Smooth muscle cell (in vitro differentiated cells): ENCODE results near the gene GBA3. TPM values are rescaled to one million over a fixed set of nuclear protein-coding genes. Genes with fewer than 3 reads are reported as not detected.

Experiments
- DNase-seq: peaks from one replicate; lab custom pipeline; 2025; ENCODE audit not compliant: unreplicated experiment; lab: John Stamatoyannopoulos, UW
- H2AFZ ChIP-seq: fragments of 200-600 bp; sonication (generic); 2 replicates; pipeline ENCODE4 v1.6.0; 2016; ENCODE audit warnings: antibody characterized with exemption, low read depth, mild to moderate bottlenecking
- H3F3A ChIP-seq: fragments of 200-600 bp; sonication (generic); 2 replicates; pipeline ENCODE4 v1.6.0; 2017; ENCODE audit warnings: antibody characterized with exemption, low read depth
- H3K27ac ChIP-seq: fragments of 200-600 bp; sonication (generic); 2 replicates; pipeline ENCODE4 v1.5.1; 2016; ENCODE audit warnings: low read depth, mild to moderate bottlenecking
- H3K27me3 ChIP-seq: fragments of 200-600 bp; sonication (generic); 2 replicates; pipeline ENCODE4 v1.6.1; 2016; ENCODE audit warnings: low read depth, mild to moderate bottlenecking
- H3K36me3 ChIP-seq: fragments of 200-600 bp; sonication (generic); 2 replicates; pipeline ENCODE4 v1.5.1; 2016; ENCODE audit warnings: low read depth
- H3K4me1 ChIP-seq: fragments of 200-600 bp; sonication (generic); 2 replicates; pipeline ENCODE4 v1.5.1; 2016; ENCODE audit warnings: low read depth
- H3K4me2 ChIP-seq: fragments of 200-600 bp; sonication (generic); 2 replicates; pipeline ENCODE4 v1.6.0; 2016; ENCODE audit warnings: mild to moderate bottlenecking
- H3K4me3 ChIP-seq: fragments of 200-600 bp; sonication (generic); 2 replicates; pipeline ENCODE4 v1.5.1; 2016; ENCODE audit warnings: mild to moderate bottlenecking
- H3K79me2 ChIP-seq: fragments of 200-600 bp; sonication (generic); 2 replicates; pipeline ENCODE4 v1.6.0; 2016; ENCODE audit warnings: low read depth, mild to moderate bottlenecking
- H3K9ac ChIP-seq: fragments of 200-600 bp; sonication (generic); 2 replicates; pipeline ENCODE4 v1.6.0; 2016; ENCODE audit warnings: low read depth
- H3K9me3 ChIP-seq: fragments of 200-600 bp; sonication (generic); replicated peaks from 2 replicates; pipeline ENCODE4 v1.5.1; 2016; ENCODE audit warnings: low read depth
- H4K20me1 ChIP-seq: fragments of 200-600 bp; sonication (generic); 2 replicates; pipeline ENCODE4 v1.6.0; 2016; ENCODE audit warnings: low read depth
- WGBS: methylation state at CpG from one replicate; pipeline ENCODE4 v1.1.7; 2016; ENCODE audit warnings: low lambda C conversion rate; 5-methylcytosine and 5-hydroxymethylcytosine counted together
- polyA plus RNA-seq: library from polyadenylated mRNA; unstranded; fragments of >200 nt; fragmentation: Nextera tagmentation; extraction: Ambion mirVana; gene quantifications from 2 replicates; pipeline ENCODE4 v1.2.1, GENCODE V29; 2016
- total RNA-seq: library from RNA; depleted of rRNA; stranded (reverse); fragments of >200 nt; gene quantifications from 2 replicates; pipeline ENCODE4 v1.2.3, GENCODE V29; 2014
- TF ChIP-seq, protein P1 (sequence below): fragments of 200-600 bp; sonication (generic); IDR thresholded peaks from 2 replicates; pipeline ENCODE4 v1.5.1; 2017; ENCODE audit warnings: borderline replicate concordance, mild to moderate bottlenecking, antibody characterized with exemption; ENCODE audit not compliant: insufficient read depth, poor library complexity, severe bottlenecking

The GBA3 gene
- total and polyA plus RNA-seq, 2 experiments from 2014 or later: not detected

DNA sequence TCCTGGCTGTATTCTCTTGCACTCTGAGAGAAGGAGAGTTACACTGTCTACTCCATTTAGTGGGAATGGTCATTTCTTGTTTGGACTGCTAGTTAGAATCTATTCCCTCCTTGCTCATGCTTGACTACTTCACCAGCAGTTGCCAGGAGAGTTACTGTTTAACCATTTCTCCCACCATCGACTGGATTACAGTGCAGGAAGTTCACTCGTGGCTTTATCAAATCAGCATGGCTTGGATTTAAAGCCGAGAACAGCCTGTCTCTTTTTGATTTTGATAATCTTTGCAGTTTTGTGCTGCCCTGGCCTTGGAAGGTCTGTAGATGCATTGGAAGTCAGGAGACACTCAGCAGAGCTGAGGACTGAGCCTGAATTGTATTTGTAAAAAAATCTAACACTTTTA is 3.2 kb downstream of the GBA3 start:
- Histone ChIP-seq H3K36me3 (no peaks in the 10 kb centered on the region), H3K27ac (no peak overlapping the region), H3K4me3 (no peak overlapping the region), H3F3A (no peaks in the 10 kb centered on the region), H3K79me2 (no peaks in the 10 kb centered on the region), H2AFZ (no peak overlapping the region), H3K4me1 (no peaks in the 10 kb centered on the region), H3K9me3 (no peaks in the 10 kb centered on the region), H3K4me2 (no peak overlapping the region), H3K9ac (no peak overlapping the region), H4K20me1 (no peaks in the 10 kb centered on the region), H3K27me3 (peaks cover 42% of the 10 kb centered on the region)
- WGBS: 48% methylated on average over 3 of the region's 3 CpGs
- no peak for DNase-seq
- TF ChIP-seq, protein P1, sequence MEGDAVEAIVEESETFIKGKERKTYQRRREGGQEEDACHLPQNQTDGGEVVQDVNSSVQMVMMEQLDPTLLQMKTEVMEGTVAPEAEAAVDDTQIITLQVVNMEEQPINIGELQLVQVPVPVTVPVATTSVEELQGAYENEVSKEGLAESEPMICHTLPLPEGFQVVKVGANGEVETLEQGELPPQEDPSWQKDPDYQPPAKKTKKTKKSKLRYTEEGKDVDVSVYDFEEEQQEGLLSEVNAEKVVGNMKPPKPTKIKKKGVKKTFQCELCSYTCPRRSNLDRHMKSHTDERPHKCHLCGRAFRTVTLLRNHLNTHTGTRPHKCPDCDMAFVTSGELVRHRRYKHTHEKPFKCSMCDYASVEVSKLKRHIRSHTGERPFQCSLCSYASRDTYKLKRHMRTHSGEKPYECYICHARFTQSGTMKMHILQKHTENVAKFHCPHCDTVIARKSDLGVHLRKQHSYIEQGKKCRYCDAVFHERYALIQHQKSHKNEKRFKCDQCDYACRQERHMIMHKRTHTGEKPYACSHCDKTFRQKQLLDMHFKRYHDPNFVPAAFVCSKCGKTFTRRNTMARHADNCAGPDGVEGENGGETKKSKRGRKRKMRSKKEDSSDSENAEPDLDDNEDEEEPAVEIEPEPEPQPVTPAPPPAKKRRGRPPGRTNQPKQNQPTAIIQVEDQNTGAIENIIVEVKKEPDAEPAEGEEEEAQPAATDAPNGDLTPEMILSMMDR: no peak

DNA sequence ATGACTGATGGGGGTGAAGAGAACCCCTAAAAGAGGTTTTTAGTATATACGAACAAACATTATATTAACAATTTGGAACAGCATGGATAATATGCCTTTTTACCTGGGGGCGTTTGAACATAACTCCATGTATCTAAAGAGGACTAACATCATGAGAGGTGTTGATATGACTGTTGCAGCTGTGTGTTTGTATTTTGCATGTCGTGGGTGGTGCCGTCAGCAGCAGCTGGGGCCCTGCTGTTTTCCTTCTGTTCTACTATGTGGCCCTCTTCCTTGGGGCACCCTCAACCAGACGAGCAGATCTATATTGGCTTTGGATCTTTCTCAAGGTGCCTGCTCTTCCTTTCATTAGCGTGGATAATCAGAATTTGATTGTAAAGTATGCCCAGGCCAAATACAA is 11.2 kb downstream of the GBA3 start:
- Histone ChIP-seq H3K79me2 (no peaks in the 10 kb centered on the region), H3K36me3 (no peaks in the 10 kb centered on the region), H2AFZ (no peak overlapping the region), H3K9ac (no peak overlapping the region), H3K9me3 (no peaks in the 10 kb centered on the region), H3K4me1 (no peaks in the 10 kb centered on the region), H3K27ac (no peak overlapping the region), H3K4me3 (no peak overlapping the region), H3K27me3 (peaks cover 11% of the 10 kb centered on the region), H4K20me1 (no peaks in the 10 kb centered on the region), H3K4me2 (no peak overlapping the region), H3F3A (no peaks in the 10 kb centered on the region)
- WGBS: 82% methylated on average over 6 of the region's 6 CpGs
- TF ChIP-seq, protein P1: no peak
- DNase-seq: no peak

DNA sequence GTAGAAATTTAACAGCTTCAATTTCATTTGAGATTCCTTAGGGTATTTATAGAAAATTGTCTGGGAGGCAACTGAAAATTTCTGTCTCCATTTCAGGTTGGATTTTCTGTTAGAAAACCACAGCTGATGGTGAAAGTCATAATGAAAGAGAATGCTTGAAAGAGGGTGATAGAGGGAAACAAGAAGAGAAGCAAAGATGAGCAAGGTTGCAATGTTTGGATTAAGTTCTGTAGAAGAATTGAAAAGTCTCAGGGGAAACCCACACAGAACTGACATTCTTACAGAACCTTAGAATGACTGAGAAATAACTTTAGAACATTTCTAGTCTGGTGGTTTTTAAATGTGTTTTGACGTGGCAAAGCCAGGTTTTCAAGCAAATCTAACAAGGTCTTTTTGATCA is 14.7 kb downstream of the GBA3 start:
- H3K9ac ChIP-seq: no peak overlapping the region
- H2AFZ ChIP-seq: no peak overlapping the region
- no peak overlapping the region for H3K4me3 ChIP-seq
- no peak for DNase-seq
- no peaks in the 10 kb centered on the region for H3K79me2 ChIP-seq
- H3F3A ChIP-seq: no peaks in the 10 kb centered on the region
- no peaks in the 10 kb centered on the region for H4K20me1 ChIP-seq
- no peaks in the 10 kb centered on the region for H3K4me1 ChIP-seq
- TF ChIP-seq, protein P1: no peak
- H3K9me3 ChIP-seq: no peaks in the 10 kb centered on the region
- 88% methylated on average over 1 of the region's 1 CpG for WGBS
- no peak overlapping the region for H3K27ac ChIP-seq
- H3K4me2 ChIP-seq: no peak overlapping the region
- H3K36me3 ChIP-seq: no peaks in the 10 kb centered on the region
- peaks cover 11% of the 10 kb centered on the region for H3K27me3 ChIP-seq

DNA sequence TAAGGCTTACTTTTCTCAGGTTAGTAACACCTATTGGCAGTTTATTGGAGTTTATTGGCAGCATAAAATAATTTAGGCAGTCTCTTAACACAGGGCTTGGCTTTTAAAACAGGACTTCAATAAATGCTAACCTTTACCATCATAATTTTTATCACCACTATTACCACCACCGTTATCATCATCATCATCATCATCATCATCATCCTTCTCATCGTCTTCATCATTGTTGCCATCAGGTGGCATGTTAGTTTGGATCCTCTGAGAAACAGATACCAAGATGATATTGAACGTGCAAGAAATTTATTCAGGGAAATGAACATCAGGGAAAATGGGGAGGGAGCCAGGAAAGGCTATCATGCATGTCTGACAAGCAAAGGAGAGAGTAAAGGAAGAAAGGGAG is 16.2 kb downstream of the GBA3 start:
- H3K9me3 ChIP-seq: no peaks in the 10 kb centered on the region
- no peaks in the 10 kb centered on the region for H4K20me1 ChIP-seq
- no peaks in the 10 kb centered on the region for H3K79me2 ChIP-seq
- H3K9ac ChIP-seq: no peak overlapping the region
- no peak overlapping the region for H3K4me3 ChIP-seq
- 84% methylated on average over 3 of the region's 3 CpGs for WGBS
- no peak overlapping the region for H2AFZ ChIP-seq
- TF ChIP-seq, protein P1: no peak
- H3K4me1 ChIP-seq: no peaks in the 10 kb centered on the region
- DNase-seq: no peak
- H3K36me3 ChIP-seq: no peaks in the 10 kb centered on the region
- no peak overlapping the region for H3K4me2 ChIP-seq
- no peak overlapping the region for H3K27ac ChIP-seq
- H3K27me3 ChIP-seq: peaks cover 11% of the 10 kb centered on the region
- H3F3A ChIP-seq: no peaks in the 10 kb centered on the region
